HUES64 (cell line): ENCODE results near the gene IP6K3.

Experiments used
- H3K27ac ChIP-seq: 2 replicates; pipeline ENCODE4 v1.7.0; 2013; ENCODE audit warnings: low read depth, low read length, inconsistent platforms
- H3K27me3 ChIP-seq: 2 replicates; pipeline ENCODE4 v1.6.1; 2013; ENCODE audit warnings: mild to moderate bottlenecking, low read length; ENCODE audit not compliant: insufficient read depth
- H3K36me3 ChIP-seq: 2 replicates; pipeline ENCODE4 v1.6.1; 2013; ENCODE audit warnings: mild to moderate bottlenecking, low read length; ENCODE audit not compliant: insufficient read depth
- H3K4me1 ChIP-seq: 2 replicates; pipeline ENCODE4 v1.6.1; 2013; ENCODE audit warnings: mild to moderate bottlenecking, low read length, moderate library complexity; ENCODE audit not compliant: insufficient read depth
- H3K4me3 ChIP-seq: 2 replicates; pipeline ENCODE4 v1.5.1; 2013; ENCODE audit warnings: mild to moderate bottlenecking, low read length, moderate library complexity
- H3K9ac ChIP-seq: 2 replicates; pipeline ENCODE4 v1.6.1; 2013; ENCODE audit warnings: mild to moderate bottlenecking, low read depth, low read length
- H3K9me3 ChIP-seq: 2 replicates; pipeline ENCODE4 v1.6.1; 2013; ENCODE audit warnings: low read depth, low read length; ENCODE audit not compliant: insufficient read depth
- WGBS: fragments of 150-250, 120-280 bp; methylation state at CpG from one replicate; pipeline ENCODE4 v1.1.7; 2013; ENCODE audit warnings: missing lambda C conversion rate; 5-methylcytosine and 5-hydroxymethylcytosine counted together

IP6K3 gene

GRCh38 chr6:33697845-33698244 lies 48.9 kb downstream of the IP6K3 start:
- Histone ChIP-seq H3K9ac (no peak overlapping the region), H3K27ac (no peak overlapping the region), H3K4me1 (0 out of 2 replicates have a peak, but pooled peaks cover 3% of the 10 kb centered on the region), H3K36me3 (peaks cover 81% of the 10 kb centered on the region), H3K4me3 (no peak overlapping the region), H3K9me3 (no peaks in the 10 kb centered on the region), H3K27me3 (no peaks in the 10 kb centered on the region)
- WGBS: 96% methylated on average over 10 of the region's 10 CpGs

GRCh38 chr6:33696548-33697518 lies 49.9 kb downstream of the IP6K3 start:
- no peak overlapping the region for H3K4me3 ChIP-seq
- no peaks in the 10 kb centered on the region for H3K27me3 ChIP-seq
- H3K9me3 ChIP-seq: no peaks in the 10 kb centered on the region
- WGBS: 81% methylated on average over 15 of the region's 15 CpGs
- H3K36me3 ChIP-seq: peaks cover 85% of the 10 kb centered on the region
- no peak overlapping the region for H3K27ac ChIP-seq
- H3K4me1 ChIP-seq: 0 out of 2 replicates have a peak, but pooled peaks cover 3% of the 10 kb centered on the region
- no peak overlapping the region for H3K9ac ChIP-seq

GRCh38 chr6:33696076-33696475 lies 50.6 kb downstream of the IP6K3 start:
- Histone ChIP-seq H3K4me3 (no peak overlapping the region), H3K27me3 (no peaks in the 10 kb centered on the region), H3K9me3 (no peaks in the 10 kb centered on the region), H3K27ac (no peak overlapping the region), H3K36me3 (peaks cover 91% of the 10 kb centered on the region), H3K4me1 (0 out of 2 replicates have a peak, but pooled peaks cover 3% of the 10 kb centered on the region), H3K9ac (no peak overlapping the region)
- 95% methylated on average over 10 of the region's 10 CpGs for WGBS

GRCh38 chr6:33695451-33695887 lies 51.2 kb downstream of the IP6K3 start:
- no peak overlapping the region for H3K27ac ChIP-seq
- no peaks in the 10 kb centered on the region for H3K9me3 ChIP-seq
- WGBS: 95% methylated on average over 16 of the region's 16 CpGs
- no peaks in the 10 kb centered on the region for H3K27me3 ChIP-seq
- no peak overlapping the region for H3K9ac ChIP-seq
- H3K36me3 ChIP-seq: peaks cover 91% of the 10 kb centered on the region
- H3K4me3 ChIP-seq: no peak overlapping the region
- H3K4me1 ChIP-seq: 0 out of 2 replicates have a peak, but pooled peaks cover 3% of the 10 kb centered on the region

GRCh38 chr6:33694977-33695376 lies 51.7 kb downstream of the IP6K3 start:
- Histone ChIP-seq H3K27ac (no peak overlapping the region), H3K9ac (no peak overlapping the region), H3K9me3 (no peaks in the 10 kb centered on the region), H3K27me3 (no peaks in the 10 kb centered on the region), H3K4me1 (no peaks in the 10 kb centered on the region), H3K4me3 (no peak overlapping the region), H3K36me3 (peaks cover 92% of the 10 kb centered on the region)
- 86% methylated on average over 5 of the region's 5 CpGs for WGBS

- no peak overlapping the region for H3K9ac ChIP-seq
- 87% methylated on average over 19 of the region's 19 CpGs for WGBS
Observed at GRCh38 chr6:33694401-33694931, 52.2 kb downstream of the IP6K3 start.

GRCh38 chr6:33693186-33694105 lies 53.3 kb downstream of the IP6K3 start:
- Histone ChIP-seq H3K27me3 (no peaks in the 10 kb centered on the region), H3K9ac (no peak overlapping the region), H3K9me3 (no peaks in the 10 kb centered on the region), H3K4me1 (no peaks in the 10 kb centered on the region), H3K27ac (no peak overlapping the region), H3K4me3 (no peak overlapping the region), H3K36me3 (peaks cover 91% of the 10 kb centered on the region)
- 93% methylated on average over 28 of the region's 28 CpGs for WGBS

More at GRCh38 chr6:33694401-33694931, 52.2 kb downstream of the IP6K3 start:
- H3K4me1 ChIP-seq: no peaks in the 10 kb centered on the region
- H3K4me3 ChIP-seq: no peak overlapping the region
- H3K36me3 ChIP-seq: peaks cover 92% of the 10 kb centered on the region
- no peaks in the 10 kb centered on the region for H3K27me3 ChIP-seq
- no peaks in the 10 kb centered on the region for H3K9me3 ChIP-seq
- H3K27ac ChIP-seq: no peak overlapping the region

GRCh38 chr6:33692760-33693158 lies 53.9 kb downstream of the IP6K3 start:
- peaks cover 88% of the 10 kb centered on the region for H3K36me3 ChIP-seq
- H3K4me1 ChIP-seq: no peaks in the 10 kb centered on the region
- no peak overlapping the region for H3K27ac ChIP-seq
- no peaks in the 10 kb centered on the region for H3K9me3 ChIP-seq
- no peak overlapping the region for H3K9ac ChIP-seq
- H3K27me3 ChIP-seq: no peaks in the 10 kb centered on the region
- H3K4me3 ChIP-seq: no peak overlapping the region
- WGBS: 94% methylated on average over 10 of the region's 10 CpGs

- Histone ChIP-seq H3K4me1 (no peaks in the 10 kb centered on the region), H3K36me3 (peaks cover 82% of the 10 kb centered on the region), H3K27me3 (no peaks in the 10 kb centered on the region), H3K27ac (no peak overlapping the region), H3K9ac (no peak overlapping the region), H3K4me3 (no peak overlapping the region), H3K9me3 (no peaks in the 10 kb centered on the region)
- WGBS: 73% methylated on average over 12 of the region's 12 CpGs
Observed at GRCh38 chr6:33692078-33692759, 54.5 kb downstream of the IP6K3 start.

GRCh38 chr6:33691456-33692077 lies 55.1 kb downstream of the IP6K3 start:
- no peak overlapping the region for H3K4me3 ChIP-seq
- H3K27me3 ChIP-seq: no peaks in the 10 kb centered on the region
- H3K9me3 ChIP-seq: no peaks in the 10 kb centered on the region
- H3K27ac ChIP-seq: no peak overlapping the region
- H3K36me3 ChIP-seq: peaks cover 82% of the 10 kb centered on the region
- no peaks in the 10 kb centered on the region for H3K4me1 ChIP-seq
- 94% methylated on average over 15 of the region's 15 CpGs for WGBS
- H3K9ac ChIP-seq: no peak overlapping the region
